K562 (cell line): ENCODE measurements around the gene TENM3.

Experiments used
- CTCF ChIP-seq, 3 experiments: IDR thresholded peaks in 2 of 3; conservative IDR thresholded peaks in 1 of 3; 2 replicates each; pipeline ENCODE4 v1.5.1; 2011 to 2012; ENCODE audit warnings: low read length in 3 of 3, mild to moderate bottlenecking in 3 of 3, control low read depth in 2 of 3, improper control_type of control experiment in 1 of 3, inconsistent platforms in 1 of 3, low read depth in 1 of 3, mixed read lengths in 1 of 3, moderate library complexity in 1 of 3; ENCODE audit not compliant: insufficient read depth in 2 of 3
- HMG20B ChIP-seq: fragments of 250-450 bp; sonication (Bioruptor Pico); IDR thresholded peaks from 2 replicates; pipeline ENCODE4 v1.5.0; 2021; ENCODE audit warnings: mild to moderate bottlenecking
- POLR2AphosphoS5 ChIP-seq: IDR thresholded peaks from 2 replicates; pipeline ENCODE4 v1.6.1; 2011; ENCODE audit warnings: mild to moderate bottlenecking, low read depth, low read length, moderate library complexity; ENCODE audit not compliant: control insufficient read depth, insufficient read depth
- RAD51 ChIP-seq: fragments of 450-650 bp; IDR thresholded peaks from 2 replicates; pipeline ENCODE4 v1.7.1; 2016; ENCODE audit warnings: low read depth, mild to moderate bottlenecking, borderline replicate concordance
- REST ChIP-seq, 2 experiments: fragments of 450-650 bp; formaldehyde crosslinking in 1 of 2; IDR thresholded peaks; 2 replicates each; pipeline versions ENCODE4 v1.4.0 to v1.6.1; 2014 to 2020; ENCODE audit warnings: mild to moderate bottlenecking in 2 of 2, borderline replicate concordance in 1 of 2, low read depth in 1 of 2
- ZNF449 ChIP-seq: fragments of 250-450 bp; sonication (Bioruptor Pico); IDR thresholded peaks from 2 replicates; pipeline ENCODE4 v1.8.0; 2022; ENCODE audit warnings: moderate library complexity, mild to moderate bottlenecking, inconsistent platforms

- TF ChIP-seq REST (IDR thresholded peaks at IDR 0.05; ENCODE audit: borderline replicate concordance) = no peak
- TF ChIP-seq REST (CRISPR knock-in tag; IDR thresholded peaks at IDR 0.05; ENCODE audit: low read depth) = no peak
- TF ChIP-seq RAD51 = no peak
- TF ChIP-seq CTCF (IDR thresholded peaks at IDR 0.05 in 2 of 3, conservative IDR thresholded peaks at IDR 0.05 in 1 of 3; ENCODE audit: insufficient read depth in 2 of 3, low read depth in 1 of 3, low read length in 3 of 3) = no peak
- no peak for TF ChIP-seq HMG20B (CRISPR knock-in tag)
- TF ChIP-seq POLR2AphosphoS5 = no peak
- TF ChIP-seq ZNF449 = no peak
Measured at GRCh38 chr4:182254026-182254780, 11.0 kb downstream of the TENM3 start.
